ENCODE results near the gene COL4A2. TPM values are rescaled to one million over a fixed set of nuclear protein-coding genes. Genes with fewer than 3 reads are reported as not detected.

COL4A2 gene
- total and polyA plus RNA-seq, 11 donors, result 92.4 to 377 (median 166) TPM

- DNase-seq (no peak), ATAC-seq (no peak)
- no peak for TF ChIP-seq POLR2A (IDR thresholded peaks at IDR 0.05)
- no peak for TF ChIP-seq CTCF (IDR thresholded peaks at IDR 0.05)
- no peaks in the 10 kb centered on the region for H3K9me3 ChIP-seq
- 61 to 89% (median 80%) methylated on average over 9 of the region's 9 CpGs for WGBS, 4 donors
- H3K36me3 ChIP-seq, result peaks cover 0 to 2% (median 0%) of the 10 kb centered on the region in 9 donors
- no peak overlapping the region for H3K4me3 ChIP-seq
- H3K27ac ChIP-seq, result peak overlapping the region in 3 of 12 donors; percentile 60 to 75 (median 70)
- H3K27me3 ChIP-seq, result no peaks in the 10 kb centered on the region
- H3K4me1 ChIP-seq, result peaks cover 20 to 85% (median 75%) of the 10 kb centered on the region in 12 donors
- intact Hi-C loops (cut with DNase I), result loop anchor here in 2 of 10 donors (5.0 kb wide), 2 partner anchors 34 to 66 kb away; partner anchors contain the start of genes COL4A1 (in 1 of the 2) and COL4A2 (in 1 of the 2)
Measured at GRCh38 chr13:110373617-110374016, 66.5 kb downstream of the COL4A2 start.

GRCh38 chr13:110374431-110375370 is 67.6 kb downstream of the COL4A2 start:
- H3K27ac ChIP-seq, result peak overlapping the region in 5 of 12 donors; percentile 4 to 75 (median 11)
- H3K4me3 ChIP-seq, result no peak overlapping the region
- no peaks in the 10 kb centered on the region for H3K9me3 ChIP-seq
- intact Hi-C loops (cut with DNase I), result loop anchor here in 2 of 10 donors (5.0 kb wide), 2 partner anchors 33 to 67 kb away; partner anchors contain the start of genes COL4A1 (in 1 of the 2) and COL4A2 (in 1 of the 2)
- H3K4me1 ChIP-seq, result peaks cover 20 to 96% (median 85%) of the 10 kb centered on the region in 12 donors
- no peaks in the 10 kb centered on the region for H3K36me3 ChIP-seq
- 73 to 77% (median 75%) methylated on average over 8 to 10 of the region's 10 CpGs for WGBS, 4 donors
- DNase-seq, result no peak
- no peak for ATAC-seq
- TF ChIP-seq CTCF (IDR thresholded peaks at IDR 0.05) (no peak), POLR2A (IDR thresholded peaks at IDR 0.05) (no peak)
- no peaks in the 10 kb centered on the region for H3K27me3 ChIP-seq

- H3K9me3 ChIP-seq, result no peaks in the 10 kb centered on the region
- WGBS, 4 donors, result 23 to 28% (median 24%) methylated on average over 5 of the region's 5 CpGs
- no peaks in the 10 kb centered on the region for H3K36me3 ChIP-seq
- TF ChIP-seq POLR2A (IDR thresholded peaks at IDR 0.05) (no peak), CTCF (IDR thresholded peaks at IDR 0.05) (no peak)
- peak; percentile 47 to 75 (median 70) for ATAC-seq
- no peak overlapping the region for H3K4me3 ChIP-seq
- no peaks in the 10 kb centered on the region for H3K27me3 ChIP-seq
- DNase-seq, result no peak
- H3K4me1 ChIP-seq, result peaks cover 20 to 96% (median 85%) of the 10 kb centered on the region in 12 donors
- H3K27ac ChIP-seq, result peak overlapping the region in 11 of 12 donors; percentile 1 to 75 (median 47)
- intact Hi-C loops (cut with DNase I), result no loop called here
Measured at GRCh38 chr13:110376120-110376519, 69.0 kb downstream of the COL4A2 start.
